ENCODE results near the gene PDE1C. TPM values are rescaled to one million over a fixed set of nuclear protein-coding genes. Genes with fewer than 3 reads are reported as not detected.
A peak's percentile ranks its signal among the peaks of the same experiment; 100 is the strongest.

PDE1C gene
- total RNA-seq, 8 experiments from 2014 or later: 0.49 to 140 (median 19.3) TPM

- WGBS, 10 experiments: 0 to 100% (median 73%) methylated on average over 1 to 3 of the region's 3 CpGs; no CpG with 5 or more reads in 3 of the 10 experiments
- Histone ChIP-seq H3K4me3 (no peak overlapping the region), H3K4me1 (replicated peaks in 1 of 2) (peaks cover 8 to 13% of the 10 kb centered on the region in 2 donors), H3K27ac (no peak overlapping the region)
- ATAC-seq (replicated peaks in 6 of 8): peak in 3 of 8 experiments; percentile 26 to 85 (median 77)
- in situ Hi-C loops (cut with MboI; ENCODE audit: low pct_unique_long_range_greater_than_20kb in 2 of 9, low sequenced_read_pairs in 9 of 9, unreplicated experiment in 9 of 9): no loop called here
Observed at GRCh38 chr7:31776616-31777015, 293.6 kb downstream of the PDE1C start.

GRCh38 chr7:31775556-31775955, 294.7 kb downstream of the PDE1C start:
- in situ Hi-C loops (cut with MboI; ENCODE audit: low pct_unique_long_range_greater_than_20kb in 2 of 9, low sequenced_read_pairs in 9 of 9, unreplicated experiment in 9 of 9): no loop called here
- peak in 1 of 8 experiments; percentile 3 for ATAC-seq (replicated peaks in 6 of 8)
- peaks cover 2 to 7% of the 10 kb centered on the region in 2 donors for H3K4me1 ChIP-seq (replicated peaks in 1 of 2)
- whole genome bisulfite sequencing, 10 experiments: 32 to 100% (median 84%) methylated on average over 1 to 8 of the region's 8 CpGs; no CpG with 5 or more reads in 1 of the 10 experiments
- no peak overlapping the region for H3K4me3 ChIP-seq
- no peak overlapping the region for H3K27ac ChIP-seq

GRCh38 chr7:31772211-31772610, 298.0 kb downstream of the PDE1C start:
- in situ Hi-C loops (cut with MboI; ENCODE audit: low pct_unique_long_range_greater_than_20kb in 2 of 9, low sequenced_read_pairs in 9 of 9, unreplicated experiment in 9 of 9): no loop called here
- no peak overlapping the region for H3K4me3 ChIP-seq
- peak in 2 of 8 experiments; percentile 18 to 27 for ATAC-seq (replicated peaks in 6 of 8)
- H3K4me1 ChIP-seq (replicated peaks in 1 of 2): peaks cover 2 to 7% of the 10 kb centered on the region in 2 donors
- 22 to 100% (median 76%) methylated on average over 1 to 2 of the region's 2 CpGs for WGBS, 10 experiments
- H3K27ac ChIP-seq: no peak overlapping the region

- no peak overlapping the region for H3K27ac ChIP-seq
- H3K4me1 ChIP-seq (replicated peaks in 1 of 2): no peaks in the 10 kb centered on the region
- ATAC-seq (replicated peaks in 6 of 8): peak in 1 of 8 experiments; percentile 61
- H3K4me3 ChIP-seq: no peak overlapping the region
- in situ Hi-C loops (cut with MboI; ENCODE audit: low pct_unique_long_range_greater_than_20kb in 2 of 9, low sequenced_read_pairs in 9 of 9, unreplicated experiment in 9 of 9): no loop called here
- WGBS, 10 experiments: 0 to 55% (median 19%) methylated on average over 1 to 4 of the region's 4 CpGs; no CpG with 5 or more reads in 3 of the 10 experiments
Observed at GRCh38 chr7:31767686-31768358, 302.4 kb downstream of the PDE1C start.

- no peak for ATAC-seq (replicated peaks in 6 of 8)
- H3K27ac ChIP-seq: no peak overlapping the region
- H3K4me1 ChIP-seq (replicated peaks in 1 of 2): no peaks in the 10 kb centered on the region
- 33 to 100% (median 83%) methylated on average over 1 to 4 of the region's 4 CpGs; no CpG with 5 or more reads in 2 of the 10 experiments for WGBS, 10 experiments
- no peak overlapping the region for H3K4me3 ChIP-seq
- in situ Hi-C loops (cut with MboI; ENCODE audit: low pct_unique_long_range_greater_than_20kb in 2 of 9, low sequenced_read_pairs in 9 of 9, unreplicated experiment in 9 of 9): no loop called here
Observed at GRCh38 chr7:31764462-31764861, 305.7 kb downstream of the PDE1C start.

- in situ Hi-C loops (cut with MboI; ENCODE audit: low pct_unique_long_range_greater_than_20kb in 2 of 9, low sequenced_read_pairs in 9 of 9, unreplicated experiment in 9 of 9): no loop called here
- Histone ChIP-seq H3K4me3 (no peak overlapping the region), H3K27ac (no peak overlapping the region), H3K4me1 (replicated peaks in 1 of 2) (no peaks in the 10 kb centered on the region)
- 0 to 50% (median 4%) methylated on average over 1 to 2 of the region's 2 CpGs; no CpG with 5 or more reads in 4 of the 10 experiments for WGBS, 10 experiments
- no peak for ATAC-seq (replicated peaks in 6 of 8)
Observed at GRCh38 chr7:31763548-31763947, 306.7 kb downstream of the PDE1C start.

GRCh38 chr7:31761646-31762045, 308.6 kb downstream of the PDE1C start:
- Histone ChIP-seq H3K27ac (no peak overlapping the region), H3K4me3 (no peak overlapping the region), H3K4me1 (replicated peaks in 1 of 2) (no peaks in the 10 kb centered on the region)
- no peak for ATAC-seq (replicated peaks in 6 of 8)
- in situ Hi-C loops (cut with MboI; ENCODE audit: low pct_unique_long_range_greater_than_20kb in 2 of 9, low sequenced_read_pairs in 9 of 9, unreplicated experiment in 9 of 9): no loop called here

- in situ Hi-C loops (cut with MboI; ENCODE audit: low pct_unique_long_range_greater_than_20kb in 2 of 9, low sequenced_read_pairs in 9 of 9, unreplicated experiment in 9 of 9): no loop called here
- 33 to 100% (median 56%) methylated on average over 1 to 3 of the region's 3 CpGs for WGBS, 10 experiments
- Histone ChIP-seq H3K4me3 (no peak overlapping the region), H3K27ac (no peak overlapping the region), H3K4me1 (replicated peaks in 1 of 2) (no peaks in the 10 kb centered on the region)
- peak in 3 of 8 experiments; percentile 31 to 92 (median 66) for ATAC-seq (replicated peaks in 6 of 8)
Observed at GRCh38 chr7:31758755-31759154, 311.5 kb downstream of the PDE1C start.

GRCh38 chr7:31751726-31752125, 318.5 kb downstream of the PDE1C start:
- Histone ChIP-seq H3K27ac (no peak overlapping the region), H3K4me1 (replicated peaks in 1 of 2) (no peaks in the 10 kb centered on the region), H3K4me3 (no peak overlapping the region)
- ATAC-seq (replicated peaks in 6 of 8): peak in 2 of 8 experiments; percentile 3 to 35
- in situ Hi-C loops (cut with MboI; ENCODE audit: low pct_unique_long_range_greater_than_20kb in 2 of 9, low sequenced_read_pairs in 9 of 9, unreplicated experiment in 9 of 9): no loop called here
- WGBS, 10 experiments: 0 to 100% (median 69%) methylated on average over 1 to 4 of the region's 4 CpGs

GRCh38 chr7:31748084-31748483, 322.1 kb downstream of the PDE1C start:
- Histone ChIP-seq H3K27ac (no peak overlapping the region), H3K4me3 (no peak overlapping the region), H3K4me1 (replicated peaks in 1 of 2) (no peaks in the 10 kb centered on the region)
- no peak for ATAC-seq (replicated peaks in 6 of 8)
- WGBS, 10 experiments: 0 to 100% (median 80%) methylated on average over 1 of the region's 1 CpG
- in situ Hi-C loops (cut with MboI; ENCODE audit: low pct_unique_long_range_greater_than_20kb in 2 of 9, low sequenced_read_pairs in 9 of 9, unreplicated experiment in 9 of 9): loop anchor here (10.0 to 25.0 kb wide), 4 partner anchors 311 to 739 kb away; partner anchors contain the start of genes AVL9 (in 1 of the 9) and LSM5 (in 1 of the 9)

- peak in 4 of 8 experiments; percentile 40 to 79 (median 64) for ATAC-seq (replicated peaks in 6 of 8)
- H3K27ac ChIP-seq: no peak overlapping the region
- H3K4me1 ChIP-seq (replicated peaks in 1 of 2): no peaks in the 10 kb centered on the region
- in situ Hi-C loops (cut with MboI; ENCODE audit: low pct_unique_long_range_greater_than_20kb in 2 of 9, low sequenced_read_pairs in 9 of 9, unreplicated experiment in 9 of 9): loop anchor here (10.0 to 25.0 kb wide), 4 partner anchors 310 to 740 kb away; partner anchors contain the start of genes AVL9 (in 1 of the 9) and LSM5 (in 1 of the 9)
- H3K4me3 ChIP-seq: no peak overlapping the region
Observed at GRCh38 chr7:31747553-31747952, 322.7 kb downstream of the PDE1C start.

- peak; percentile 5 to 81 (median 66) for ATAC-seq (replicated peaks in 6 of 8)
- H3K4me3 ChIP-seq: no peak overlapping the region
- H3K27ac ChIP-seq: no peak overlapping the region
- 0 to 30% (median 0%) methylated on average over 1 to 4 of the region's 4 CpGs for WGBS, 10 experiments
- H3K4me1 ChIP-seq (replicated peaks in 1 of 2): no peaks in the 10 kb centered on the region
- in situ Hi-C loops (cut with MboI; ENCODE audit: low pct_unique_long_range_greater_than_20kb in 2 of 9, low sequenced_read_pairs in 9 of 9, unreplicated experiment in 9 of 9): loop anchor here (5.0 to 25.0 kb wide), 6 partner anchors 307 to 743 kb away; partner anchors contain the start of genes AVL9 (in 1 of the 9) and LSM5 (in 1 of the 9)
Observed at GRCh38 chr7:31744294-31744874, 325.8 kb downstream of the PDE1C start.

- WGBS, 10 experiments: 60 to 100% (median 83%) methylated on average over 1 to 4 of the region's 4 CpGs; no CpG with 5 or more reads in 2 of the 10 experiments
- ATAC-seq (replicated peaks in 6 of 8): no peak
- in situ Hi-C loops (cut with MboI; ENCODE audit: low pct_unique_long_range_greater_than_20kb in 2 of 9, low sequenced_read_pairs in 9 of 9, unreplicated experiment in 9 of 9): loop anchor here (5.0 to 25.0 kb wide), 6 partner anchors 305 to 745 kb away; partner anchors contain the start of genes AVL9 (in 1 of the 9) and LSM5 (in 1 of the 9)
- H3K4me1 ChIP-seq (replicated peaks in 1 of 2): no peaks in the 10 kb centered on the region
- no peak overlapping the region for H3K4me3 ChIP-seq
- H3K27ac ChIP-seq: no peak overlapping the region
Observed at GRCh38 chr7:31741852-31742251, 328.4 kb downstream of the PDE1C start.
